ENCODE measurements around the gene APOBEC3F.

DNA sequence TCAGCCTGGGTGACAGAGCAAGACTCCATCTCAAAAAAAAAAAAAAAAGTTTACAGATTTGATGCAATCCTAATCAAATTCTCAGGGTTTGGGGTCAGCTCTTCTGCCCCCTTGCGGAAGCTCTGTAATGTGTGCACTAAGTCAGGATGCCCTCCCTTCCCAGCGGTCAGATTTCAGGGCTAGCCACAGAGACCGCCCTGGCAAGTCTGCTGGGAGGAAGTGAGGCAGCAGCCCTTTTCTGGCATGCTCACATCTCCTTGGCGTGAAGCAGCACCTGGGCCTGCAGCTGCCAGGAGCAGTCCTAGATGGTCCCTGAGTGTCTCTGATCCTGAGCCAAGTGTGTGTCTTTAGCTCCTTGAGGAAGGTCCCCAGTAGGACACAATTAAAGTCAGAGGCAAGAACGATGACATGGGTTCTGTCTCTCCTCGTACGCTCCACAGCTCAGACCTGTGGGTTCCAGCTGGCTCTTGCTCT is 37.5 kb upstream of the APOBEC3F start:
- TF ChIP-seq, protein P1, sequence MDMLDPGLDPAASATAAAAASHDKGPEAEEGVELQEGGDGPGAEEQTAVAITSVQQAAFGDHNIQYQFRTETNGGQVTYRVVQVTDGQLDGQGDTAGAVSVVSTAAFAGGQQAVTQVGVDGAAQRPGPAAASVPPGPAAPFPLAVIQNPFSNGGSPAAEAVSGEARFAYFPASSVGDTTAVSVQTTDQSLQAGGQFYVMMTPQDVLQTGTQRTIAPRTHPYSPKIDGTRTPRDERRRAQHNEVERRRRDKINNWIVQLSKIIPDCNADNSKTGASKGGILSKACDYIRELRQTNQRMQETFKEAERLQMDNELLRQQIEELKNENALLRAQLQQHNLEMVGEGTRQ (IDR thresholded peaks at IDR 0.05), result no peak
- TF ChIP-seq POLR2A (IDR thresholded peaks at IDR 0.05; ENCODE audit: low read length), result no peak
- TF ChIP-seq NFE2L2 (conservative IDR thresholded peaks at IDR 0.05; ENCODE audit: low read length), result no peak
- TF ChIP-seq, protein P2, sequence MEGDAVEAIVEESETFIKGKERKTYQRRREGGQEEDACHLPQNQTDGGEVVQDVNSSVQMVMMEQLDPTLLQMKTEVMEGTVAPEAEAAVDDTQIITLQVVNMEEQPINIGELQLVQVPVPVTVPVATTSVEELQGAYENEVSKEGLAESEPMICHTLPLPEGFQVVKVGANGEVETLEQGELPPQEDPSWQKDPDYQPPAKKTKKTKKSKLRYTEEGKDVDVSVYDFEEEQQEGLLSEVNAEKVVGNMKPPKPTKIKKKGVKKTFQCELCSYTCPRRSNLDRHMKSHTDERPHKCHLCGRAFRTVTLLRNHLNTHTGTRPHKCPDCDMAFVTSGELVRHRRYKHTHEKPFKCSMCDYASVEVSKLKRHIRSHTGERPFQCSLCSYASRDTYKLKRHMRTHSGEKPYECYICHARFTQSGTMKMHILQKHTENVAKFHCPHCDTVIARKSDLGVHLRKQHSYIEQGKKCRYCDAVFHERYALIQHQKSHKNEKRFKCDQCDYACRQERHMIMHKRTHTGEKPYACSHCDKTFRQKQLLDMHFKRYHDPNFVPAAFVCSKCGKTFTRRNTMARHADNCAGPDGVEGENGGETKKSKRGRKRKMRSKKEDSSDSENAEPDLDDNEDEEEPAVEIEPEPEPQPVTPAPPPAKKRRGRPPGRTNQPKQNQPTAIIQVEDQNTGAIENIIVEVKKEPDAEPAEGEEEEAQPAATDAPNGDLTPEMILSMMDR (IDR thresholded peaks at IDR 0.05), result peak; percentile 64
- TF ChIP-seq, protein P3, sequence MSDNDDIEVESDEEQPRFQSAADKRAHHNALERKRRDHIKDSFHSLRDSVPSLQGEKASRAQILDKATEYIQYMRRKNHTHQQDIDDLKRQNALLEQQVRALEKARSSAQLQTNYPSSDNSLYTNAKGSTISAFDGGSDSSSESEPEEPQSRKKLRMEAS (IDR thresholded peaks at IDR 0.05), result no peak
- TF ChIP-seq NR3C1 (IDR thresholded peaks at IDR 0.05), result no peak
- no peak for TF ChIP-seq RCOR1 (IDR thresholded peaks at IDR 0.05; ENCODE audit: low read depth, low read length)
- TF ChIP-seq FOSL2 (IDR thresholded peaks at IDR 0.05), result no peak
- TF ChIP-seq FOSL2 (CRISPR knock-in tag; IDR thresholded peaks at IDR 0.05), result no peak
- no peak for TF ChIP-seq RFX5 (IDR thresholded peaks at IDR 0.05)
